Panc1 (cell line): ENCODE results near the gene FAT1. TPM values are rescaled to one million over a fixed set of nuclear protein-coding genes. Genes with fewer than 3 reads are reported as not detected.

ENCODE experiments used
- ATAC-seq: fragments of 200-7000 bp; cut with Tn5 transposase; 2 replicates; pipeline ENCODE4 v1.9.1; 2020; ENCODE audit warnings: mild to moderate bottlenecking, moderate library complexity
- BruUV-seq: library from RNA; stranded (reverse); fragments of 400-500 nt; replicated peaks from 2 replicates; lab custom pipeline; 2021; lab: Mats Ljungman, UMichigan
- CTCF ChIA-PET: fragments of 300-600 bp; sonication (Branson Sonifier 250); formaldehyde crosslinking; loops from one replicate; lab custom pipeline; 2022; ENCODE audit warnings: antibody characterized with exemption; lab: Charles Lee
- POLR2A ChIA-PET: fragments of 300-600 bp; sonication (Branson Sonifier 250); formaldehyde crosslinking; loops from one replicate; lab custom pipeline; 2022; ENCODE audit warnings: antibody characterized with exemption; lab: Charles Lee
- DNase-seq: peaks from one replicate; pipeline ENCODE4 v3.0.0-alpha.2; 2010; ENCODE audit warnings: low read depth, low spot score
- H3K27ac ChIP-seq: 2 replicates; pipeline ENCODE4 v1.5.1; 2011; ENCODE audit warnings: mild to moderate bottlenecking, low read length, inconsistent platforms
- H3K27me3 ChIP-seq: fragments of 200-500 bp; sonication (Bioruptor generic); 2 replicates; pipeline ENCODE4 v1.6.0; 2014; ENCODE audit warnings: low read length, inconsistent platforms; ENCODE audit not compliant: control insufficient read depth, insufficient read depth
- H3K36me3 ChIP-seq: fragments of 200-500 bp; sonication (Bioruptor generic); 2 replicates; pipeline ENCODE4 v1.5.1; 2014; ENCODE audit warnings: inconsistent platforms, mild to moderate bottlenecking, low read length, moderate library complexity; ENCODE audit not compliant: control insufficient read depth, insufficient read depth
- H3K4me1 ChIP-seq: 2 replicates; pipeline ENCODE4 v1.5.1; 2011; ENCODE audit warnings: inconsistent platforms, mild to moderate bottlenecking, low read length, moderate library complexity; ENCODE audit not compliant: control insufficient read depth, insufficient read depth
- H3K4me3 ChIP-seq, 2 experiments: 2 replicates each; pipeline ENCODE4 v1.5.1; 2011 to 2012; ENCODE audit warnings: low read depth in 2 of 2, low read length in 2 of 2, mild to moderate bottlenecking in 2 of 2, inconsistent platforms in 1 of 2, moderate library complexity in 1 of 2
- H3K9me3 ChIP-seq: fragments of 200-500 bp; sonication (Bioruptor generic); 2 replicates; pipeline ENCODE4 v1.5.1; 2014; ENCODE audit warnings: low read depth, mild to moderate bottlenecking, inconsistent platforms, low read length, moderate library complexity; ENCODE audit not compliant: control insufficient read depth, insufficient read depth
- POLR2AphosphoS5 ChIP-seq: IDR thresholded peaks from 2 replicates; pipeline ENCODE4 v1.6.1; 2012; ENCODE audit warnings: mild to moderate bottlenecking, low read depth, low read length, moderate library complexity
- SIN3A ChIP-seq: IDR thresholded peaks from 2 replicates; pipeline ENCODE4 v1.6.1; 2012; ENCODE audit warnings: low read depth, mild to moderate bottlenecking, low read length, moderate library complexity, borderline replicate concordance; ENCODE audit not compliant: insufficient read depth
- TCF7L2 ChIP-seq: IDR thresholded peaks from 2 replicates; pipeline ENCODE4 v1.6.1; 2011; ENCODE audit warnings: mild to moderate bottlenecking, low read depth, low read length, inconsistent platforms
- in situ Hi-C: cut with HindIII; loops from 2 replicates; pipeline ENCODE4 v1.10.0; 2016; ENCODE audit warnings: low sequenced_read_pairs, low pct_unique_long_range_greater_than_20kb
- intact Hi-C: fragments of 100-400 bp; cut with micrococcal nuclease; formaldehyde crosslinking; loops from one replicate; pipeline ENCODE4 v1.10.0; 2022; ENCODE audit not compliant: unreplicated experiment
- total RNA-seq: library from RNA; stranded (reverse); gene quantifications from one replicate; pipeline ENCODE4 v1.2.1, GENCODE V29; 2021; ENCODE audit not compliant: unreplicated experiment
- TF ChIP-seq, protein P1 (sequence below), 2 experiments: IDR thresholded peaks; 2 replicates each; pipeline ENCODE4 v1.6.1; 2011 to 2012; ENCODE audit warnings: low read depth in 2 of 2, control low read depth in 1 of 2, low read length in 1 of 2, mild to moderate bottlenecking in 1 of 2, moderate library complexity in 1 of 2; ENCODE audit not compliant: insufficient read depth in 1 of 2
- TF ChIP-seq, protein P2 (sequence below): fragments of 450-650 bp; IDR thresholded peaks from 2 replicates; pipeline ENCODE4 v1.5.1; 2017; ENCODE audit warnings: mild to moderate bottlenecking

FAT1 gene
- total RNA-seq, 1 experiment from 2014 or later: 288 TPM

DNA sequence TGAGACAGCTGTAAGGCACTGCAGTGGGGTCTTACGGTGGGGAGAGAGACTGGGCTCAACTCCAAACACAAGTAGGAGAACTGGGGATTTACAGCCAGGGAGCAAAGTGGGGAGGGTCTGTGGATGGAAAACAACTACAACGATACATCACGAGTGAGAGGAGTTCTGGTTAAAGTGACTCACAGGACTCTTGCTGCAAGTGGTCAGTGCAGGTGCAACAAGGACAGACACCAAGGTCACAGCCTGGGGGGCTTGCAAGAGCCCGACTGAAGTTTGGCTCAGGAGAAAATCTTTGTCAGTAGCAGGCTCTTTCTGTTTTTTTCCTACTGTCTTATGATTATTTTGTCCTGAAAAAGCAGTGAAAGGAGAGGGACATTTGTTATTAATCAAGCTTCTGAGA is 10.1 kb upstream of the FAT1 start:
- in situ Hi-C loops (no loop called here), intact Hi-C loops (no loop called here)
- H3K4me3 ChIP-seq: no peak overlapping the region
- BruUV-seq: no TSS peak
- H3K36me3 ChIP-seq: no peaks in the 10 kb centered on the region
- DNase-seq (no peak), ATAC-seq (no peak)
- TF ChIP-seq, protein P1, sequence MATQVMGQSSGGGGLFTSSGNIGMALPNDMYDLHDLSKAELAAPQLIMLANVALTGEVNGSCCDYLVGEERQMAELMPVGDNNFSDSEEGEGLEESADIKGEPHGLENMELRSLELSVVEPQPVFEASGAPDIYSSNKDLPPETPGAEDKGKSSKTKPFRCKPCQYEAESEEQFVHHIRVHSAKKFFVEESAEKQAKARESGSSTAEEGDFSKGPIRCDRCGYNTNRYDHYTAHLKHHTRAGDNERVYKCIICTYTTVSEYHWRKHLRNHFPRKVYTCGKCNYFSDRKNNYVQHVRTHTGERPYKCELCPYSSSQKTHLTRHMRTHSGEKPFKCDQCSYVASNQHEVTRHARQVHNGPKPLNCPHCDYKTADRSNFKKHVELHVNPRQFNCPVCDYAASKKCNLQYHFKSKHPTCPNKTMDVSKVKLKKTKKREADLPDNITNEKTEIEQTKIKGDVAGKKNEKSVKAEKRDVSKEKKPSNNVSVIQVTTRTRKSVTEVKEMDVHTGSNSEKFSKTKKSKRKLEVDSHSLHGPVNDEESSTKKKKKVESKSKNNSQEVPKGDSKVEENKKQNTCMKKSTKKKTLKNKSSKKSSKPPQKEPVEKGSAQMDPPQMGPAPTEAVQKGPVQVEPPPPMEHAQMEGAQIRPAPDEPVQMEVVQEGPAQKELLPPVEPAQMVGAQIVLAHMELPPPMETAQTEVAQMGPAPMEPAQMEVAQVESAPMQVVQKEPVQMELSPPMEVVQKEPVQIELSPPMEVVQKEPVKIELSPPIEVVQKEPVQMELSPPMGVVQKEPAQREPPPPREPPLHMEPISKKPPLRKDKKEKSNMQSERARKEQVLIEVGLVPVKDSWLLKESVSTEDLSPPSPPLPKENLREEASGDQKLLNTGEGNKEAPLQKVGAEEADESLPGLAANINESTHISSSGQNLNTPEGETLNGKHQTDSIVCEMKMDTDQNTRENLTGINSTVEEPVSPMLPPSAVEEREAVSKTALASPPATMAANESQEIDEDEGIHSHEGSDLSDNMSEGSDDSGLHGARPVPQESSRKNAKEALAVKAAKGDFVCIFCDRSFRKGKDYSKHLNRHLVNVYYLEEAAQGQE (IDR thresholded peaks at IDR 0.05; ENCODE audit: insufficient read depth in 1 of 2, low read depth in 2 of 2, low read length in 1 of 2): no peak
- TF ChIP-seq SIN3A (no peak), TCF7L2 (no peak), POLR2AphosphoS5 (no peak)
- TF ChIP-seq, protein P2, sequence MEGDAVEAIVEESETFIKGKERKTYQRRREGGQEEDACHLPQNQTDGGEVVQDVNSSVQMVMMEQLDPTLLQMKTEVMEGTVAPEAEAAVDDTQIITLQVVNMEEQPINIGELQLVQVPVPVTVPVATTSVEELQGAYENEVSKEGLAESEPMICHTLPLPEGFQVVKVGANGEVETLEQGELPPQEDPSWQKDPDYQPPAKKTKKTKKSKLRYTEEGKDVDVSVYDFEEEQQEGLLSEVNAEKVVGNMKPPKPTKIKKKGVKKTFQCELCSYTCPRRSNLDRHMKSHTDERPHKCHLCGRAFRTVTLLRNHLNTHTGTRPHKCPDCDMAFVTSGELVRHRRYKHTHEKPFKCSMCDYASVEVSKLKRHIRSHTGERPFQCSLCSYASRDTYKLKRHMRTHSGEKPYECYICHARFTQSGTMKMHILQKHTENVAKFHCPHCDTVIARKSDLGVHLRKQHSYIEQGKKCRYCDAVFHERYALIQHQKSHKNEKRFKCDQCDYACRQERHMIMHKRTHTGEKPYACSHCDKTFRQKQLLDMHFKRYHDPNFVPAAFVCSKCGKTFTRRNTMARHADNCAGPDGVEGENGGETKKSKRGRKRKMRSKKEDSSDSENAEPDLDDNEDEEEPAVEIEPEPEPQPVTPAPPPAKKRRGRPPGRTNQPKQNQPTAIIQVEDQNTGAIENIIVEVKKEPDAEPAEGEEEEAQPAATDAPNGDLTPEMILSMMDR: no peak
- ChIA-PET POLR2A (no interaction called here), CTCF (interaction anchor here (0.5 kb wide), 1 partner anchor 866 kb away, joined by 3 read pairs; no protein-coding TSS in a partner anchor)
- H3K27ac ChIP-seq: peak overlapping the region; percentile 51; the same call in 1 of the 2 replicates
- H3K4me1 ChIP-seq: peaks cover 15% of the 10 kb centered on the region
- no peaks in the 10 kb centered on the region for H3K9me3 ChIP-seq
- H3K27me3 ChIP-seq: no peaks in the 10 kb centered on the region

DNA sequence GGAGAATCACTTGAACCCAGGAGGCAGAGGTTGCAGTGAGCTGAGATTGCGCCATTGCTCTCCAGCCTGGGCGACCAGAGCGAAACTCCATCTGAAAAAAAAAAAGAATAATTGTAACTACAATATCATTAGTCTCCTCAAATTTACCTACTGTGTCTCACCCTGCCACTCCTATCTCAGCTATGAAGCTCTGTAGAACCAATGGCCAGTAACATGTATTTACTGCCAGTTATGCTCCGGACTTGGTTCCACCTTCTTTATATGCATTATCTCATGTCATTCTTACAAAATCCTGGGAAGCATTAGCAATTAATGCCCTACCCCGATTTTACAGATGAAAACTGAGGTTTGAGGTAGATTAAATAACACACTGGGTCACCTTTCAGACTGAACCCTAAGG is 7.0 kb upstream of the FAT1 start:
- ChIA-PET CTCF (no interaction called here), POLR2A (no interaction called here)
- H3K4me3 ChIP-seq: no peak overlapping the region
- no peak for TF ChIP-seq TCF7L2
- TF ChIP-seq, protein P1 (IDR thresholded peaks at IDR 0.05; ENCODE audit: insufficient read depth in 1 of 2, low read depth in 2 of 2, low read length in 1 of 2): no peak
- no peak for TF ChIP-seq POLR2AphosphoS5
- TF ChIP-seq SIN3A: no peak
- TF ChIP-seq, protein P2: no peak
- in situ Hi-C loops: no loop called here
- intact Hi-C loops: no loop called here
- BruUV-seq: no TSS peak
- H3K9me3 ChIP-seq: no peaks in the 10 kb centered on the region
- no peak overlapping the region; the same call in 1 of the 2 replicates for H3K27ac ChIP-seq
- no peak for ATAC-seq
- peaks cover 24% of the 10 kb centered on the region for H3K4me1 ChIP-seq
- H3K36me3 ChIP-seq: peaks cover 7% of the 10 kb centered on the region; the same call in 1 of the 2 replicates
- no peaks in the 10 kb centered on the region for H3K27me3 ChIP-seq
- DNase-seq: no peak
